GF-D8 (cell line): ENCODE measurements around the gene KMT2E.
"Not testable (repeated sequence)": the region's sequence is repeated elsewhere in the genome, so short reads cannot be mapped to it uniquely, and the experiment has no call there.

Experiments used
- DNase-seq: peaks from one replicate; lab custom pipeline; 2025; lab: John Stamatoyannopoulos, UW

The KMT2E gene

GRCh38 chr7:105028941-105029340, 14.9 kb downstream of the KMT2E start:
- DNase-seq = not testable (repeated sequence)

- no peak for DNase-seq
Measured at GRCh38 chr7:105030447-105030846, 16.4 kb downstream of the KMT2E start.

GRCh38 chr7:105032553-105033214, 18.7 kb downstream of the KMT2E start:
- DNase-seq = no peak

DNA sequence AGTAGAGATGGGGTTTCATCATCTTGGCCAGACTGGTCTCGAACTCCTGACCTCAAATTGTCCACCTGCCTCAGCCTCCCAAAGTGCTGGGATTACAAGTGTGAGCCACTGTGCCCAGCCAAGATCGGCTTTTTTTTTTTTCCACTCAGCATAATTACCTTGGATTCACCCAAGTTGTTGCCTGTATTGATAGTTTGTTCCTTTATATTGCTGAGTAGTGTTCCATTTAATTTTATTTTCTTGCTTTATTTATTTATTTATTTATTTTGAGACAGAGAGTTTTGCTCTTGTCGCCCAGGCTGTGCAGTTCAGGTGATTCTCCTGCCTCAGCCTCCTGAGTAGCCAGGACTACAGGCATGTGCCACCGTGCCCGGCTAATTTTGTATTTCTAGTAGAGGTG, 21.3 kb downstream of the KMT2E start:
- no peak for DNase-seq

DNA sequence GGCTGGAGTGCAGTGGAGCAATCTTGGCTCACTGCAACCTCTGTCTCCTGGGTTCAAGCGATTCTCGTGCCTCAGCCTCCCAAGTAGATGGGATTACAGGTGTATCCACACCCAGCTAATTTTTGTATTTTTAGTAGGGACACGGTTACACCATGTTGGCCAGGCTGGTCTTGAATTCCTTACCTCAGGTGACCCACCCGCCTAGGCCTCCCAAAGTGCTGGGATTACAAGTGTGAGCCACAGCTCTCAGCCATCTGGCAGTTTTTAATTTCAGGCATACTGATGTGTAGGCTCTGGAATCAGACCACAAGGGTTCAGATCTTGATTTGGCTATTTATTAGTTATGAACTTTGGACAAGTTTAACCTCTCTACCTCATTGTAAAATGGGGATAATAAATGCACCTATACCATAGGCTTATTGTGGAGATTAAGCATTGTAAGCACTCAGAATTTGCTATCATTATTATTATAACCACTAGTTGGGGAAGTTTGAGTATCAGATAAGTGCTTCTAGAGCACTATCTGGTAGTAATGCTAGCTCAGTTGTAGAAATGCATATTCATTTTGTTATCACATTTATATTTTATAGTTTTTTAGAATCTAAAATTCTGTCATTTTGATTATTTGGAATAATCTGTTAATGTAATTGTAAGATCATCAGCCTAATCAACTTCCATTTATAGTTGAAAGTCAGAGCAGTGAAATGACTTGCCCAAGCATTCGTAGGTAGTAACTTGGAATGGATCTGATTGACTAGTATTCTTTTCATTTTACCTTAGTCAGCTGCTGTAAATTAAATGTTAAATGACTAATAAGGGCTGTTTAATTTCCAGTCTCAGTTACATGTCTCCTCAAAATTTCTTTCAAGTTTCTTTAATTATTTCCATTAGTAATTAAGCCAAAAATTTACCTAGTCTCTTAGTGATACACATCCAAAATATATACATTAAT, 22.5 kb downstream of the KMT2E start:
- no peak for DNase-seq

DNA sequence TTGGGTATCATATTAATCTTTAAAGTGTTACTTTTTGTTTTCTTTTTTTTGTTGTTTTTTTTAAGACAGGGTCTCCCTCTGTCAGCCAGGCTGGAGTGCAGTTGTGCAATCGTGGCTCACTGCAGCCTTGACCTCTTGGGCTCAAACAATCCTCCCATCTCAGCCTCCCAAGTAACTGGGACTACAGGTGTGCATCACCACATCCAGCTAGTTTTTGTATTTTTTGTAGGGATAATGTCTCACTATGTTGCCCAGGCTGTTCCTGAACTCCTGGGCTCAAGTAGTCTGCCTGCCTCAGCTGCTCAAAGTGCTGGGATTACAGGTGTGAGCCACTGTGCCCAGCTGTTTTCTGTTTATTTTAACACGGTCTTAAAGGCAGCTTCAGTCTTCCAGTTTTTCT, 23.3 kb downstream of the KMT2E start:
- DNase-seq = no peak

GRCh38 chr7:105044449-105045070, 30.6 kb downstream of the KMT2E start:
- DNase-seq = no peak

DNA sequence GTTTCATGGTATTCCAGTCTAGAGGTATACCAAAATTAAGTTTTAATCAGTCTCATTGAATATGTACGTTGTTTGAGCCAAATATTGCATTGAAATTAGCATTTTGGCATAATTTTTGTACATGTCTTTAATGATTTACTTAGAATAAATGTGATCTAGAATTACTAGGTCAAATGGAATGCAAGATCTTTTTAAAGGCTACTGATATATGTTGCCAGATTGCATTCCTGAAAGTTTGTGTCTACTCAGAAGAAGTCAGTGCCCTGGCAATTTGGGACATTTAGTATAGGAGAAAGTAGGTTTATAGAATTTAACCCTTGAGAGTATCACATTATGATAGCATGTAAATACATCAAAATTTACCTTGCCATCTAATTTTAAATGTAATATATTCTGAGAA, 32.4 kb downstream of the KMT2E start:
- no peak for DNase-seq

- no peak for DNase-seq
Measured at GRCh38 chr7:105047932-105048331, 33.9 kb downstream of the KMT2E start.

DNA sequence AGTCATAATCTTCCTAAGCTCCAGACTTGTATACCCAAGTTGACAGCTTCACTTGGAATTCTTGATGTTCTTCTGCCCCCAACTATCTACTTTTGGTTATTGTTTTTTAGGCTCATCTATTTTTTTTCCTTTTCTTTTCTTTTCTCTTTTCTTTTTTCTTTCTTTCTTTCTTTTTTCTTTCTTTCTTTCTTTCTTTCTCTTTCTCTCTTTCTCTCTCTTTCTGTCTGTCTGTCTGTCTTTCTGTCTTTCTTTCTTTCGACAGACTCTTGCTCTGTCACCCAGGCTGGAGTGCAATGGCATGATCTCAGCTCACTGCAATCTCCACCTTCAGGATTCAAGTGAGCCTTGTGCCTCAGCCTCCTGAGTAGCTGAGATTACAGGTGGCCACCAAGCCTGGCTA, 36.5 kb downstream of the KMT2E start:
- no peak for DNase-seq

DNA sequence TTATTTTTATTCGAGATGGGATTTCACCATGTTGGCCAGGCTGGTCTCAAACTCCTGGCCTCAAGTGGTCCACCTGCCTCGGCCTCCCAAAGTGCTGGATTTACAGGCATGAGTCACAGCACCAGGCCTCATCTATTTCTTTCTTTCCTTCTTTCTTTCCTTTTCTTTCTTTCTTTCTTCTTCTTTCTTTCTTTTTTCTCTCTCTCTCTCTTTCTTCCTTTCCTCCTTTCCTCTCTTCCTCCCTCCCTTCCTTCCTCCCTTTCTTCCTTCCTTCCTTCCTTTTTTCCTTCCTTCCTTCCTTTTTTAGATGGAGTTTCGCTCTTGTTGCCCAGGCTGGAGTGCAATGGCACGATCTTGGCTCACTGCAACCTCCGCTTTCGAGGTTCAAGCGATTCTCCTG, 36.9 kb downstream of the KMT2E start:
- DNase-seq = not testable (repeated sequence)

DNA sequence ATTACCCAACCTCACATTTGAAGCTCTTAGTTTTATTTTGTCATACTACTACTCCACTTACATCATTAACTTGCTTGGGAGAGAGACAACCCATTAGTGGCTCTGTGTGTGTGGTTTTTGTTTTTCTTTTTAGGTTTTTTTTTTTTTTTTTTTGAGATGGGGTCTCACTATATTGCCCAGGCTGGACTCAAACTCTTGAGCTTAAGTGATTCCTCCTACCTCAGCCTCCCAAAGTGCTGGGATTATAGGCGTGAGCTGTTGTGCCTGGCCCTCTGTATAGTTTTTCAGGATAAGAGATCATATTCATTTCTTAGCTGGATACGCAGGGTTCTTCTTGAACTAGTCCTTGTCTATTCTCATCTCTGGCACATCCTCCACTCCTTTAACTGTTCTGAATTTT, 41.1 kb downstream of the KMT2E start:
- DNase-seq = no peak

DNA sequence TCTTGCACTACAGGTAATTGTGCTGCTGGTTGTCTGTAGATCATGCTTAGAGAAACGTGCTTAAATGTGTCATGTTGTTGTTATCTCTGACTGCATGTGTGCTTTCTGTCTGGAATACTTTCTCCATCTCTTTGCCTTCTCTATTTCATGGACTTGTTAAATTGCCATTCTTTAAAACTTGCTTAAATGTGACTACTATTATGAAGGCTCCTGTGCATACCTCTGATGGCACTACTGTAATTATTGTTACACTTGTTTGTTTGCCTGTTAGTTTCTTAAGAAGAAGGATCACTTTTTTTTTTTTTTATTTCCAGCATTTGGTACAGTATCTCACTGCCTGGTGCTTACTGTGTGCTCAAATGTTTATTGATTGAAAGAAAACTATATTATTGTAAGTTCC, 41.6 kb downstream of the KMT2E start:
- DNase-seq = no peak

DNA sequence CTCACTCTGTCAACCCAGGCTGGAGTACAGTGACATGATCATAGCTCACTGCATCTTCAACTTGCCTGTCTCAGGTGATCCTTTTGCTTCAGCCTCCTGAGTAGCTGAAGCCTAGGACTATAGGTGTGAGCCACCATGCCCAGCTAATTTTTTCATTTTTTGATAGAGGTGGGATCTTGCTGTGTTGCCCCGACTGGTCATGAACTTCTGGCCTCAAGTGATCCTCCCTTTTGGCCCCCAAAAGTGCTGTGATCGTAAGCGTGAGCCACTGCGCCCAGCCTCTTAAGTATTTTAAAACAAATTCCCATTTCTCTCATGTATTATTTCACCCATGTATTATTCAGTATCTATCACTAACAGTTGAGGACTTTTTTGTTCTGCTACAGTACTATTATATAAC, 43.5 kb downstream of the KMT2E start:
- DNase-seq = no peak

DNA sequence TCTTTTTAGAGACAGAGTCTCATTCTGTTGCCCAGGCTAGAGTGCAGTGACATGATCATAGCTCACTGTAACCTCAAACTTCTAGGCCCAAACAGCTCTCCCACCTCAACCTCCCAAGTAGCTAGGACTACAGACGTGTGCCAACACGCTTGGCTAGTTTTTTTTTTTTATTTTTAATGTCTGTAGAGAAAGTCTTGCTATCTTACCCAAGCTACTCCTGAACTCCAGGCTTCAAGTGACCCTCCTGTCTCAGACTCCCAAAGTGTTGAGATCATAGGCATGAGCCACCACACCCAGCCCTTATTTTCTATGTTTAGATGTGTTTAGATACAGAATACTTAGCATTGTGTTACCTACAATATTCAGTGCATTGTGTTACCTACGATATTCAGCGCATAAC, 46.4 kb downstream of the KMT2E start:
- no peak for DNase-seq

GRCh38 chr7:105060923-105061322, 46.9 kb downstream of the KMT2E start:
- DNase-seq = no peak

GRCh38 chr7:105065104-105065503, 51.1 kb downstream of the KMT2E start:
- no peak for DNase-seq

DNA sequence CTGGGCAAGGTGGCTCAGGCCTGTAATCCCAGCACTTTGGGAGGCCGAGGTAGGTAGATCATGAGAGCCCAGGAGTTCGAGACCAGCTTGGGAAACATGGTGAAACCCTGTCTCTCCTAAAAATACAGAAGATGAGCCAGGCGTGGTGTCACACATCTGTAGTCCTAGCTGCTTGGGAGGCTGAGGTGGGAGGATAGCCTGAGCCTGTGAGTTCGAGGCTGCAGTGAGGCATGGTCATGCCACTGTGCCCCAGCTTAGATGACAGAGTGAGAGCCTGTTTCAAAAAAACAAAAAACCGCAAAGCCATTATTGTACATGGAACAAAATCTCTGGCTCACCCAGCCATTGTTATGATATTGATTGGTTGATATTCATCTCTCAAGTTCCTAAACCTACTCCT, 53.7 kb downstream of the KMT2E start:
- no peak for DNase-seq

DNA sequence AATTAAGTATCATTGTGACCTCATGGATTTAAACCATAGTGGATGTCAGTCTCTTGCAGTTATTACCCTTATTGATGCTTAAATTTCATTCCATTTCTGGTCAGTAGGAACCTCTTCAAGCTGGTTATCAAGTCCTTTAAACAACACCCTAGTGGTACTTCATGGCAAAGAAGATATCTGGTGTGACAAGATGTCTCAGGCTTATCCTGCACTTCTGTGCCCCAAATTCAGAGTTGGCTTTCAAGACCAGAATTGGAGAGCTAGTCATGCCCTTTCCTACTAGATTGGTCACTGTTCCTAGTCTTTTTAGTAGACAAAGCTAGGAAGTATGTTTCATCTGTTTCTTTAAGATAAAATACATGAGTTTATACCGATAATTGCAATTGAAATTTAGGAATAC, 54.9 kb downstream of the KMT2E start:
- DNase-seq = no peak

DNA sequence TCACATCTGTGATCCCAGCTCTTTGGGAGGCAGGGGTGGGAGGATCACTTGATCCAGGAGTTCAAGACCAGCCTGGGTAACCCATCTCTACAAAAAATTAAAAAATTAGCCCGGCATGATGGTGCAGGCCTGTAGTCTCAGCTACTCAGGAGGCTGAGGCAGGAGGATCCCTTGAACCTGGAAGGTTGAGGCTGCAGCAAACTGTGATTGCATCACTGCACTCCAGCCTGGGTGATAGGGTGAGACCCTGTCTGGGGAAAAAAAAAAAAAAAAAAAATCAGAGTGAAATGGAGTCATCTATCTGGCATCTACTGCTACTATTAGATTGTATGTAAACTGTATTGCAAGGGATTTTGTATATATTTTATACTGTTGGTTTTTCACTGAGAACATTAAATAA, 59.1 kb downstream of the KMT2E start:
- no peak for DNase-seq

GRCh38 chr7:105079348-105079747, 65.3 kb downstream of the KMT2E start:
- DNase-seq = no peak

GRCh38 chr7:105084581-105084980, 70.6 kb downstream of the KMT2E start:
- no peak for DNase-seq

DNA sequence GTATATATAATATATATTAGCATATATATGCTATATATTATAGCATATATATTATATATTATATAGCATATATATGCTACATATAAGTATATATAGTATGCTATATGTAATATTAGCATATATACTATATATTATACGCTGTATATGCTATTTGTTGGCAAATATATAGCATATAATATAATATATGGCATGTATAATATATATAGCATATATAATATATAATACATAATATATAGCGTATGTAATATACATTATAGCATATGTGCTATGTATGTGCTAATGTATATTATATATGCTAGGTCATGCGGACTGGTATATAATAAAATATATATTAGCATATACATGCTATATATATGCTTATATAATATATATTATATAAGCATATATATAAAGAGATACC, 72.8 kb downstream of the KMT2E start:
- no peak for DNase-seq
